GM12865 (cell line): Measurements from ENCODE around the gene OR2Z1.
"Not testable (repeated sequence)": the region's sequence is repeated elsewhere in the genome, so short reads cannot be mapped to it uniquely, and the experiment has no call there.

Experiments used
- DNase-seq: peaks from one replicate; pipeline ENCODE4 v3.0.0; 2010; ENCODE audit warnings: low read depth
- H3K4me3 ChIP-seq: 2 replicates; pipeline ENCODE4 v1.5.1; 2011; ENCODE audit warnings: mild to moderate bottlenecking, low read depth, low read length, control low read depth
- TF ChIP-seq, protein P1 (sequence below): IDR thresholded peaks from 2 replicates; pipeline ENCODE4 v1.5.1; 2011; ENCODE audit warnings: low read length, control low read depth, low read depth, inconsistent platforms; ENCODE audit not compliant: insufficient read depth; ENCODE audit errors: missing control alignments

OR2Z1 gene

DNA sequence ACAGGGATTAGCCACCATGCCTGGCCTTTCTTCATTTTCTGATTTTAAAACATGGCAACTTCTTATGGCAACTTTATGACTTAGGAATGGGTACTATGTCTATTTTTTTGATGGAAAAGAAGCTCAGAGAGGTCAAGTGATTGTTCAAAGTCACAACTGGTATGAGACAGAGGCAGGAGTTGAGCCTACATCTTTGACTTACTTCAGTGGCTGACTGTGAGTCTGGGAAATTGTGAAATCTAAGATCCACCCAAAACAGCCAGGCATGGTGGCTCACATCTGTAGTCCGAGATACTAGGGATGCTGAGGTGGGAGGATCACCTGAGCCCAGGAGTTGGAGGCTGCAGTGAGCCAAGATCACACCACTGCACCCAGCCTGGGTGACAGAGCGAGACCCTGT, 20.5 kb upstream of the OR2Z1 start:
- H3K4me3 ChIP-seq = no peak overlapping the region
- no peak for DNase-seq
- TF ChIP-seq, protein P1, sequence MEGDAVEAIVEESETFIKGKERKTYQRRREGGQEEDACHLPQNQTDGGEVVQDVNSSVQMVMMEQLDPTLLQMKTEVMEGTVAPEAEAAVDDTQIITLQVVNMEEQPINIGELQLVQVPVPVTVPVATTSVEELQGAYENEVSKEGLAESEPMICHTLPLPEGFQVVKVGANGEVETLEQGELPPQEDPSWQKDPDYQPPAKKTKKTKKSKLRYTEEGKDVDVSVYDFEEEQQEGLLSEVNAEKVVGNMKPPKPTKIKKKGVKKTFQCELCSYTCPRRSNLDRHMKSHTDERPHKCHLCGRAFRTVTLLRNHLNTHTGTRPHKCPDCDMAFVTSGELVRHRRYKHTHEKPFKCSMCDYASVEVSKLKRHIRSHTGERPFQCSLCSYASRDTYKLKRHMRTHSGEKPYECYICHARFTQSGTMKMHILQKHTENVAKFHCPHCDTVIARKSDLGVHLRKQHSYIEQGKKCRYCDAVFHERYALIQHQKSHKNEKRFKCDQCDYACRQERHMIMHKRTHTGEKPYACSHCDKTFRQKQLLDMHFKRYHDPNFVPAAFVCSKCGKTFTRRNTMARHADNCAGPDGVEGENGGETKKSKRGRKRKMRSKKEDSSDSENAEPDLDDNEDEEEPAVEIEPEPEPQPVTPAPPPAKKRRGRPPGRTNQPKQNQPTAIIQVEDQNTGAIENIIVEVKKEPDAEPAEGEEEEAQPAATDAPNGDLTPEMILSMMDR = no peak

DNA sequence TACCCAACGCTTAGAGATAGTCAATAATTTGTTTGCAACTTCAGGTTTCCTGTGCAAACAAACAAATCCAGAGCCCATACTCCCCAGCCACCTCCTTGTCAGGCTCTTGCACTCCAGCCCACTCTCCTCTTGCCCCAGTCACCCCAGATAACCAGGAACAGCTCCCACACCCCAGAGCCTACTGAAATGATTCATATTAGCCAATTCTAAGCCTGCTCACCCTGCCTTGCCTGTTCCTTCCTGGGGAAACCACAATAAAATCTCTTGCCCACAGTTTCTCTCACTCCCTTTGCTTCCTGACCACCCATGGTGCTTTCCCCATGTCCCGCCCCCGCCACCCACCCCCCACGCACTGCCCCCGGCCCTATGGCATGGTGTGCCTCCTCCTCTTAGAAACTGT, 19.1 kb upstream of the OR2Z1 start:
- TF ChIP-seq, protein P1 = no peak
- no peak for DNase-seq
- H3K4me3 ChIP-seq = no peak overlapping the region

DNA sequence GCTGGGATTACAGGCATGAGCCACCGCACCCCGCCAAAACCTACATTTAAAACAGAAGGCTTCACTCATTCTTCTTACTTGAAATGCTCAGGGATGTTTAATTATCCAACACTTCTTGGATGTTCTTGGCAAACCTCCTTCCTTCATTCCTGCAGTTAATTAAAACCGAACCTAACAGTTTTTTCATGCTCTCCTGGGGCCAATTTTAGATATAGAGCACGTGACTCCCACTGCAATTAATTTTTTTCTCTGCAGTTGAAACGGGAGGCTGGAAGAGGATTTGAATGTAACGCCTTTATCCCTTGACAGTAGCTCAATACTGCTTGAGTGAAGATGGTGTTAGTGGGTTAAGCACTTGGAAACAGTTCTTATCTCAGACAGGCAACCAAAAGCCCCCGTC, 18.2 kb upstream of the OR2Z1 start:
- DNase-seq = no peak
- TF ChIP-seq, protein P1 = no peak
- H3K4me3 ChIP-seq = no peak overlapping the region

DNA sequence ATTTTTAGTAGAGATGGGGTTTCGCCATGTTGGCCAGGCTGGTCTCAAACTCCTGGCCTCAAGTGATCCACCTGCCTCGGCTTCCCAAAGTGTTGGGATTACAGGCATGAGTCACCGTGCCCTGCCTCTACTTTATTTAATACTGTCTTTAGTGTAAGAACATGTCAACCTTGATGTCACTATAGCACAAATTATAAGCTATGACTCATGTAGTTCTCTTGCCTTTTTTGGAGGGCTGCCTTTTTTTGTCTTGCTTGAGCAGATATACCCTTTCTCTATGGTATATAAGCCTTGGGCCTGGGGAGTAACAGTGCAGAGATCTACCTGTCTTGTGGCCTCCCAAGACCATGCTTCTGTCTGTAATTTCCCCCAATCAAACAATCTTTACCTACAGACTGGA, 16.1 kb upstream of the OR2Z1 start:
- DNase-seq, H3K4me3 ChIP-seq: not testable (repeated sequence)

DNA sequence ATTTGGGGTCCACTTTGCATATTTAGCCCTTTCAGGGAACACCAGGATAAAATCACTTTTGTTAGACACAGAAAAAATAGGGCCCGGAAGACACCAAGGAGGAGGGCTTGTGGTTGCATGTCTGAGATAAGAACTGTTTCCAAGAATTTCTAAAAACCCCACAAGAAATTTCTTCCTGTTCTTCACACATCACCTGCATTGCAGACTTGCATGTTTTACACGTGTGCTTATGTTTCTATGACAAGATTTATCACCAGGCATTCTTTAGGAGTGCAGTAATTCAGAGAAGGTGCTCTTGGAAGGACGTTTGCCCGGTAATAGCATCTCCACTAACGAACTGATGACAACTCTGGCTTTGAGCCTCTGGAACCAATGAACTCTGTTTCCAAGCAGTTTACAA, 15.7 kb upstream of the OR2Z1 start:
- TF ChIP-seq, protein P1 = no peak
- DNase-seq = no peak
- no peak overlapping the region for H3K4me3 ChIP-seq

DNA sequence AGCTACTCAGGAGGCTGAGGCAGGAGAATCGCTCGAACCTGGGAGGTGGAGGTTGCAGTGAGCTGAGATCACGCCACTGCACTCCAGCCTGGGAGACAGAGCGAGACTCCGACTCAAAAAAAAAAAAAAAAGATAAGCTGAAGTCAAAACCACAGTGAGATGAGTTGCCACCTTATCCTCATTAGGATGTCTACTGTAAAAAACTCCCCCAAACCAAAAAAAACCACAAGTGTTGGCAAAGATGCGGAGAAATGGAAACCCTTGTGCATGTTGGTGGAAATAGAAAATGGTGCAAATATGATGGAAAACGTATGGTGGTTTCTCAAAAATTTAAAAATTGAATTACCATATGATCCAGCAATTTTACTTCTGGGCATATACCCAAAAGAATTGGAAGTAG, 11.1 kb upstream of the OR2Z1 start:
- not testable (repeated sequence) for H3K4me3 ChIP-seq, DNase-seq

DNA sequence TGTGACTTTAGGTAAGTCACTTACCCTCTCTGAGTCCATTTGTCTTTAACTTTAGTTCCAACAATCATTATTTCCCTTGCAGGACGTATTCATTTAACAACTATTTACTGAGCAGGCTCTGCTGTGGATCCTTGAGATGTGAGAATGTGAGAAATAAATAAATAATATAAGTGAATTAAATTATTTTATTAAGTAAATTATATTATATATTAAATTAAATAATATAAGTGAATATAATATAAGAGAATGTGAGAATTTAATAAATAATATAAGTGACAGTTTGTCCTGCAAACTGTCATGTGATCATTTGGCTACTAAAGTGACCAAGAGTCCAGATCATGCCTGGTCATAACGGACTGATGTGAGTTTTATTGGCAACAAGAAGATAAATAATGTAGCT, 598 bp downstream of the OR2Z1 start:
- TF ChIP-seq, protein P1 = no peak
- DNase-seq = no peak
- no peak overlapping the region for H3K4me3 ChIP-seq

DNA sequence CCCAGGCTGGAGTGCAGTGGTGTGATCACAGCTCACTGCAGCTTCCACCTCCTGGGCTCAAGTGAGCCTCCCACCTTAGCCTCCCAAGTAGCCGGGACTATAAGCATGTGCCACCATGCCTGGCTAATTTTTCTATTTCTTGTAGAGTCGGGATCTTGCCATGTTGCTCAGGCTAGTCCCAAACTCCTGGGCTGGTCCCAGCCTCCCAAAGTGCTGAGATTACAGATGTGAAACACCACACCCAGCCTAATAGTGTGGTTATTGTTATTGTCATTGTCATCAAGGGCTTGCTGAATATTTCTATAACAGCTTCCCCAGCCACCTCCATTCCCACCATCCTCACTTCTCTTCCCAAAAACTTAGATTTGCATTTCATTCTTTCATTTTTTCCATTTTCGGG, 2.8 kb downstream of the OR2Z1 start:
- H3K4me3 ChIP-seq = no peak overlapping the region
- TF ChIP-seq, protein P1 = no peak
- no peak for DNase-seq
